Breast epithelium (tissue), 3 donors: ENCODE measurements around the gene GPATCH4.

ENCODE experiments used
- POLR2AphosphoS5 ChIP-seq, 3 donors: sonication (generic); formaldehyde crosslinking; IDR thresholded peaks; one replicate each; pipeline ENCODE4 v1.6.1; 2017; ENCODE audit warnings: antibody characterized with exemption in 3 of 3
- TF ChIP-seq, protein P1 (sequence below), 3 donors: fragments of 450-650 bp; IDR thresholded peaks; one replicate each; pipeline ENCODE4 v1.5.1; 2016 to 2017; ENCODE audit warnings: antibody characterized with exemption in 3 of 3, mild to moderate bottlenecking in 3 of 3, moderate library complexity in 3 of 3

DNA sequence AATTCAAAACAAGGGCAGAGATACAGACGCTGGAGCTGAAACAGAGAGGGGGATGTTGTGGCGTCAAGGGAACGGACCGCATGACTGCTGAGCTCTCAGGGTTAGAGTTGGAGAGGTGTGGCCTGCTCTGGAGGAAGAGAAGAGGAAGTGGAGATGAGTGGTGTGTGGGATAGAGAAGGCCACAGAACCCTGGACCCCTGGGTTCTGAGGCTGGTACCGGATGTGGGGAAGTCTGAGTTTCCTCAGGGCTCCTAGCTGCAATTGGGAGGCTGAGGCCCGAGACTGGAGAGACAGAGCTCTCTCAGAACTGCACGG is 42.5 kb upstream of the GPATCH4 start:
- TF ChIP-seq, protein P1, sequence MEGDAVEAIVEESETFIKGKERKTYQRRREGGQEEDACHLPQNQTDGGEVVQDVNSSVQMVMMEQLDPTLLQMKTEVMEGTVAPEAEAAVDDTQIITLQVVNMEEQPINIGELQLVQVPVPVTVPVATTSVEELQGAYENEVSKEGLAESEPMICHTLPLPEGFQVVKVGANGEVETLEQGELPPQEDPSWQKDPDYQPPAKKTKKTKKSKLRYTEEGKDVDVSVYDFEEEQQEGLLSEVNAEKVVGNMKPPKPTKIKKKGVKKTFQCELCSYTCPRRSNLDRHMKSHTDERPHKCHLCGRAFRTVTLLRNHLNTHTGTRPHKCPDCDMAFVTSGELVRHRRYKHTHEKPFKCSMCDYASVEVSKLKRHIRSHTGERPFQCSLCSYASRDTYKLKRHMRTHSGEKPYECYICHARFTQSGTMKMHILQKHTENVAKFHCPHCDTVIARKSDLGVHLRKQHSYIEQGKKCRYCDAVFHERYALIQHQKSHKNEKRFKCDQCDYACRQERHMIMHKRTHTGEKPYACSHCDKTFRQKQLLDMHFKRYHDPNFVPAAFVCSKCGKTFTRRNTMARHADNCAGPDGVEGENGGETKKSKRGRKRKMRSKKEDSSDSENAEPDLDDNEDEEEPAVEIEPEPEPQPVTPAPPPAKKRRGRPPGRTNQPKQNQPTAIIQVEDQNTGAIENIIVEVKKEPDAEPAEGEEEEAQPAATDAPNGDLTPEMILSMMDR (IDR thresholded peaks at IDR 0.05): no peak
- TF ChIP-seq POLR2AphosphoS5 (IDR thresholded peaks at IDR 0.05): no peak
